ENCODE data around the gene ZNF383.
A peak's percentile ranks its signal among the peaks of the same experiment; 100 is the strongest.
"Not testable (repeated sequence)": the region's sequence is repeated elsewhere in the genome, so short reads cannot be mapped to it uniquely, and the experiment has no call there.

Gene ZNF383

DNA sequence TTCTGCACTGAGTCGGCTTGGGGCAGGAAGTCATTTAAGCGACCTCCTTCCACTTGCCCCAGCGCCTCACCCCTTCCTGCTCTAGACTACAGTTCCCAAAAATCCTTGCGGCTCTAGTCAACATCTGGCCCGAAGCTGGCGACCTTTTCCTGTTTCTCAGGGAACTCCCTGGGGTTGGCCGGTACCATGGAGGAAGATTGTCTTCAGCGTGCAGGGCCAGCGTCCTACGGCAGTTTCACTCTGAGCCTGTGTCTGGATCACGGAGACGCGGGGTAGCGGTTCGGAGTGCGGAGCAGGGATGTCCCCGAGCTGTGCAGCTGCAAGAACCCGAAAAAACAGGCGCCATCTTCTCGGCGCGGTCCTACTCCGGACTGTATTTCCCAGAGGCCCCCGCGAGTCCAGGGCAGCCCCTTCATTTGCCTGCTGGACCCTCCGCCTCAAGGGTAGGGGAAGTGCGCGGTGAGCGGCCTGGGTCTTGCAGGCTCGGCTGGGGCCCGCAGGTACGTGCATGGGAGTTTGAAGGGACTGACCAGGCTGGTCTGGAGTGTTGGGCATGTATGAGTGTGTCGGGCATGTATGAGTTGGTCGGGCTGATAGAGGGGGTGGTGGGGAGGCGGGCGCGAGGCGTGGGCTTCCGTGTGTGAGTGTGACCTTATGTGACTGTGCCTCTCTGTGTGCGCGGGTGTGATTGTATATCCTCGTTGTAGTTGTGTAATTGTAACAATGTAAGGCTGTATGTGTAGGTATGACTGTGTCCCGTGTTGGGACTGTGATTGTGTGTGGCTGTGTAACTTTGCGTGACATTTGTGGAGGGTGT is at the start of gene ZNF383:
Gene ZNF383, plus strand, starts transcription at position 440 of the 817 bp plus-strand sequence. CDS start 12,240 bp downstream, outside the sequence.
- peak; percentile 95 for DNase-seq

DNA sequence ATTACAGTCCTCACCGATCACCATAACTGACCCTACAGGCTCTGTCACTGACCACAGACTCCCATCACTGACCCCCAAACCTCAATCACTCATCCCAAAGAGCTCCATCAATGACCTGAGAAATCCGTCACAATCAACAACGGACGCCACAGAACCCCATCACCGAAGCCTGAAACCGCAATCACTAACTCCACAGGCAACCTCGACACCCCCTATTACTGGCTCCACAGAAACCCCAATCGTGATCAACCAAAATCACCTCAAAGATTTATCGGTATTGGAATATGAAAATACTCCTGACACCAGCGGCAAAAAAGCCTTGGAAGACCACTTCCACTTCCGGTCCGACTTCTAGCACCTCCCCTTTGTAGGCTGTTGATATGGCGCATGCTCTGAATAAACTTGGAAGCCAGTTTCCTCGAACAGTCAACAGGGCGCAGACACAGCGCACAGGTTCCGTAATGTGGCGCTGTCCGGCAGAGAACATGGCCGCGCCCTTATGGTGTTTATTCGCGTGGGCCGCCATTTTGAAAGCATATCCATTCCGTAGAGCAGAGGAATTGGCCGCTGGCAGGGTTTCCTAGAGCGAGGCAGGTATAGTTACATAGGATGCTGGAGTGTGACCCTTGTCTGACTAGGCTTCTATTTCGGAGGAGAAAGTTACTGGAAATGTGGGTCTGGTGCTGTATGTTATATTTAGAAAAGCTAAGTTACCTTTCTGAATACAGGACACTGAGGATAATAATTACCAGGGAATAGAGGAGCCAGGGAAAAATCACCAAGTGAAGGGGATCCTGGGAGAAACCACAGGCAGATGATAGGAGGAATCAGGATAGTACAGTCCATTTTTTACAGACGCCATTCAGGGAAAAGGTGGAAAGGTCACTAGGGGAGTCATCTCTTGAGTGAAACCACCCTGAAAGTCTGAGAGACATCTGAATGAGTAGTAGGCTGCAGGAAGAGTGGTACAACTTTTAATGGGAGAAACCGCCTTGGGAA is 45.3 kb upstream of the ZNF383 start, which contains the start of gene ZNF585A:
Gene ZNF585A, minus strand, starts transcription at position 328 of the 999 bp plus-strand sequence. CDS start 2,785 bp downstream, outside the sequence.
- peak; percentile 94 for DNase-seq

DNA sequence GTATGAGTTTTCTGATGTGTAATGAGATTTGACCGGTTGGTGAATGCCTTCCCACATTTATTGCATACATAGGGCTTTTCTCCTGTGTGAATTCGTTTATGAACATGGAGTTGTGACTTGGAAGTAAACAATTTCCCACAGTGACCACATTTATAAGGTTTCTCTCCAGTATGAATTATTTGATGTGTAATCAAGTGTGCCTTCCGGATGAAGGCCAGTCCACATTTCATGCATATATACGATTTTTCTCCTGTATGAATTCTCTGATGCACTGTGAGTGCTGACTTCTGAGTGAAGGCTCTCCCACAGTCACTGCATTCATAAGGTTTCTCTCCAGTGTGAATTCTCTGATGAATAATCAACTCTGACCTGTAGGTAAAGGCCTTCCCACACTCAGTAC is 31.9 kb upstream of the ZNF383 start:
- not testable (repeated sequence) for DNase-seq

DNA sequence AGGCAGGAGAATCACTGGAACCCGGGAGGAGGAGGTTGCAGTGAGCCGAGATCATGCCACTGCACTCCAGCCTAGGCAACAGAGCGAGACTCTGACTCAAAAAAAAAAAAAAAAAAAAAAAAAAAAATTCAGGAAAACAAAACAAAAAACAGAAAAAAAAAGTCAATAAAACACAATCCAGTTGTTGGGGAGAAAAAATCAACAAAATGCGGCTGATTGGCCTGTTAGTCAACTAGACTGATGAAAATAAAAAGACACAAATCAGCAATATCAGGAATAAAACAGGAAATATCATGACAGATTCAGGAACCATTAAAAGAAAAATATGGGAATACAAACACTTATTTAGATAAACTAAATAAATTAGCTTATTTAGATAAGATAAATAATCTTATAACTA is 22.8 kb upstream of the ZNF383 start:
- DNase-seq: not testable (repeated sequence)

DNA sequence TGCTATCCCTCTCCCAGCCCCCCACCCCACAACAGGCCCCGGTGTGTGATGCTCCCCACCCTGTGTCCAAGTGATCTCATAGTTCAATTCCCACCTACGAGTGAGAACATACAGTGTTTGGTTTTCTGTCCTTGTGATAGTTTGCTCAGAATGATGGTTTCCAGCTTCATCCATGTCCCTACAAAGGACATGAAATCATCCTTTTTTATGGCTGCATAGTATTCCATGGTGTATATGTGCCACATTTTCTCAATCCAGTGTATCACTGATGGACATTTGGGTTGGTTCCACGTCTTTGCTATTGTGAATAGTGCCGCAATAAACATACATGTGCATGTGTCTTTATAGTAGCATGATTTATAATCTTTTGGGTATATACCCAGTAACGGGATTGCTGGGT is 20.9 kb upstream of the ZNF383 start:
- not testable (repeated sequence) for DNase-seq

DNA sequence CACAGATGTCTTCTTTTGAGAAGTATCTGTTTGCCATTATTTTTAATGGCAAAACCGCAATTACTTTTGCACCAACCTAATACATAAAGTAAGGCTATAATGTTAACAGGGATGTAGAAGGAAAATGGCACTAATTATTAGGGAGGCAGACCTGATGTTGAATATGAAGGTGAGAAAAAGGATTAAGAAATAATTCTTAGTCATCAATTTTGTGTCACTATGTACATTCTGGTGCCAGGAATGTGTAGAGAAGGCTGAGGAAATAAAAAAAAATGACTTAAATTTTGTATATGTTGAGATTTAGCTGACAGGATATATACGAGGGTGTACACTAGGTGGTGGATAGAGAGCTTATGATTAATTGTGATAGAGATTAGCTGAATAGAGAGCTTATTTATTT is 20.2 kb upstream of the ZNF383 start:
- DNase-seq: no peak

DNA sequence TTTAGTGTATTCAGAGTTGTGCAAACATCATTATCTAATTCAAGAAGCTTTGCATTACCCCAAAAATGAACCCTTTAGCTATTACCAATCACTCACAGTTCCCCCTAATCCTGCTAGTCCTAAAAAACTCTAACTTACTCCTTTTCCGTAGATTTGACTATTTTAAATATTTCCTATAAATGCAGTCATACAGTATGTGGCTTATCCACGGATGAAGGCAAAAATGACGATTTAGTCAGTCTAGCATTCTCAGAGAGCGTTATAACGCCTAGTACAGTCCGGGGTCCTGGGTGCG is 587 bp upstream of the ZNF383 start:
- DNase-seq: no peak

DNA sequence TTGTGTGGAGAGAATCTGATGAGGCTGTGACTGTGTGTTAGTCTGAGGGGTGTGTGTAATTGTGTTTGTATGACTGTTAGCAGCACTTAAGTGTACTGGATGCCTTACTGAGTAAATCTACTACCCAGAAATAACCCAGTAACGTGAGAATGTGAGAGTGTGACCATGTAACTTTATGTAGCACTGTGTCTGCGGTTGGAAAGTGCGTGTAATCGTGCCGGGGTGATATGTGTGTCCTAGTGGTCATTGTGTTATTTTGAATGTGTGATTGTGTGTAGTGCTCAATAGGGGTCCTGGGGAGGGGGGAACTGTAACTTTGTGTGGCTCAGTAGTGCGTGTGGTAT is 550 bp downstream of the ZNF383 start:
- no peak for DNase-seq

DNA sequence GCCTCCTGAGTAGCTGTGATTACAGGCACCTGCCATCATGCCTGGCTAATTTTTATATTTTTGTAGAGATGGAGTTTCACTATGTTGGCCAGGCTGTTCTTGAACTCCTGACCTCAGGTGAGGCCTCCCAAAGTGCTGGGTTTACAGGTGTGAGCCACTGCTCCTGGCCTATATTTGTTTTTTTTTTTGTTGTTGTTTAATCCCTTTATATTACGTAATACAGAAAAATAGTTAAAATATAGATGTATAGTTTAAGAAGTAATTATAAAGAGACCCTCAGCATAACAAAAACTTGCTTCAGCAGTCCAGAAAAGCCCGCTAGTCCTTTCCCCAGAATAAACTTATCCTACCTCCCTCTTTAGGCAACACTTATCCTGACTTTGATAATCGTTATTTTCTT is 2.4 kb downstream of the ZNF383 start:
- no peak for DNase-seq

DNA sequence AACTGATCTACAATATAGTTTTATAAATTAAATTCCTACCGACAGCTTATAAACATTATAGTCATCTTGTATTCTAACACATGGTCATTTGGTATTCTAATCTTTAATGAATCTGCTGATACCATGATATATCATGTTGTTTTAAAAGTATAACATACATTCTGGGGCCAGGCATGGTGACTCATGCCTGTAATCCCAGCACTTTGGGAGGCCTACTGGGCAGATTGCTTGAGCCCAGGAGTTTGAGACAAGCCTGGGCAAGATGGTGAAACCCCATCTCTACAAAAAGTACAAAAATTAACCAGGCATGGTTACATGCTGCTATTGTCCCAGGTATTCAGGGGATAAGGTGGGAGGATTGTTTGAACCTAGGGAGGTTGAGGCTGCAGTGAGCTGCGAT is 3.1 kb downstream of the ZNF383 start:
- DNase-seq: no peak

DNA sequence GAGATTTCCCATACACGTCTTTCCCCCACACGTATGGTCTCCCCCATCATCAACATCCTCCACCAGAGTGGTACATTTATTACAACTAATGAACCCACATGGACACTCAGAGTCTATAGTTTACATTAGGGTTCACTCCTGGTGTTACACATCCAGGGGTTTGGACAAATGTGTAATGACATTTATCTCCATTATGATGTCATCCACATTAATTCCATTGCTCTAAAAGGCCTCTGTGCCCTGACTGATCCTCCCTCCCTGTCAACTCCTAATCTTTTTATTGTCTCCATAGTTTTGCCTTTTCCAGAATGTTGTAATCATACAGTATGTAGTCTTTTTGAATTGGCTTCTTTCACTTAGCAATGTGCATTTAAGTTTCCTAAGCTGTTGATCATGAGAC is 8.2 kb downstream of the ZNF383 start:
- DNase-seq: no peak

DNA sequence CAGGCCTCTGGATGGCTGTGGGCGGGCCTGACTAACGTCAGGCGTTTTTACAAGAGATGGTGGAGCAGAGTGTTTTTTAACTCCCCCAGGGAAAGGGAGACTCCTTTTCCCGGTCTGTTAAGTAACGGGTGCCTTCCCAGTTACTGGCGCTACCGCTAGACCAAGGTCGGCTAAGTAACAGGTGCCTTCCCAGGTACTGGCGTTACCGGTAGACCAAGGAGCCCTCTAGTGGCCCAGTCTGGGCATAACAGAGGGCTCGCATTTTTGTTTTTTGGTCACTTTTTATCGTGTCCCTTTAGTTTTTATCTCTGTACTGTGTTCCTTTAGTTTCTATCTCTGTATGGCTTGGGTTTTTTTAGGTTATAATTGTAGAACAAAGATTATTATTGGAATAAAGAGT is 10.0 kb downstream of the ZNF383 start:
- DNase-seq: peak; percentile 35

DNA sequence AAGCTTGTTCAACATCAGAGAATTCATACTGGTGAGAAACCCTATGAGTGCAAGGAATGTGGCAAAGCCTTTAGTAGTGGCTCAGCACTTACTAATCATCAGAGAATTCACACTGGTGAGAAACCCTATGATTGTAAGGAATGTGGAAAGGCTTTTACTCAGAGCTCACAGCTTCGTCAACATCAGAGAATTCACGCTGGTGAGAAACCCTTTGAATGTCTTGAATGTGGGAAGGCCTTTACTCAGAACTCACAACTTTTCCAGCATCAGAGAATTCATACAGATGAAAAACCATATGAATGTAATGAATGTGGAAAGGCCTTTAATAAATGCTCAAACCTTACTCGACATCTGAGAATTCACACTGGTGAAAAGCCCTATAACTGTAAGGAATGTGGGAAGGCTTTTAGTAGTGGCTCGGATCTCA is 25.2 kb downstream of the ZNF383 start:
- DNase-seq: no peak

DNA sequence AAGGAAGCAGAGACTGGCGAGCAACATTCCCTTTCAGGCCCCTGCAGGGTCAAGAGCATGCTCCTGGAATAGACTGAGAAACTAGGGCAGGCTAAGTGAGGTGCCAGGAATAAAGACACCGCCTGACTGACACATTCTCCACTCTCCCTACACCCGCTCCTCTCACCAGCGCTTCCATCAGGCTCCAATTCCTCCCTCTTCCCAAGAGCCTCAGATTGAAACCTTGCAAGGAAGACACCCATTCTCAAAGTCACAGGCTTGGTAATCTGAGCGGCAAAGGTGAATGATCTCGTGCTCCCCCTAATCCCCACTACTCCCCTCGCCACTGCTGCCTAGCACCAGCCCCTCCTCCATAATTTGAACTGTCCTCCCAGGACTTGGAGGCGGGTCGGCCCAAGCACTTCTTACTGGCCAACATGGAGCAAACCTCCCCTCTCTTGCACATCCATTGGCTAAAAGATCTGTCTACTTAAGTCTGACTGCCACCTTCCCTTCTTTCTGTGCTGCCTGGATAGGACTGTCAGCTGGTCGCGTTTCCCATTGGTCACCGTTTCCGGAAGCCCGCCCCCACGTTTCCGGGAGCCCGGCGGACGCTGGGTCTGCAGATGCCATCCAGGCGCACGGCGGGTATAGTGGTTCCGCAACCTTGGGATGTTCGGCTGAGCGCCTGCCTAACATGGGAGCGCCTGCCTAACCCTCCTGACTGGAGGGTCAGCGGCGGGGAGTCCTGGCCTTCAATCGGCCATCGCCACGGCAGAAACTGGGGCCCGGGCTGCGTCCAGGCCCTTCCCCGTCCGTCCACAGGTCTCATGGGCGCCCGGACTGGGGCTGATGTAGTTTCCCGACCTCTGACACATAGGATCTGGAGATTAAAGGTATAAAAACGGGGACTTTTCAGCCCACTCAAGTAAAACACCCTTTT is 33.6 kb downstream of the ZNF383 start:
- peak; percentile 96 for DNase-seq

DNA sequence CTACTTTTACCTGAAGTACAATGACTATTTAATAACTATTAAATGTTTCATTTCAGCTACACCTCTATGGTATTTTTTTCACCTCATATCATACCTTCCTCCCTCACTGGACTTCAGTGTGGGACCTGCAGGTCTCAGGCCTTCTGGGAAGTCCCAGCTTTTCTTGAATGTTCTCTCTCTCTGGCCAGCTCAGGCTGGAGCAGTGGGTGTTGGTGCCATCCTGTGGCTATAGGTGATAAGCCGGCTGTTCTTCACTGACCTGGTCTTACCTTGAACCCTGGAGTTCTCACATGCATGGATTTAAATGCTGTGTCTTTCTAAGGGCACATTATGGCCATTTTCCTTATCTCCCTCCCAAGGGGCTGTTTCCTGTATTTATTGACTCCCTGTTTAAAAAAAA is 45.0 kb downstream of the ZNF383 start:
- not testable (repeated sequence) for DNase-seq

DNA sequence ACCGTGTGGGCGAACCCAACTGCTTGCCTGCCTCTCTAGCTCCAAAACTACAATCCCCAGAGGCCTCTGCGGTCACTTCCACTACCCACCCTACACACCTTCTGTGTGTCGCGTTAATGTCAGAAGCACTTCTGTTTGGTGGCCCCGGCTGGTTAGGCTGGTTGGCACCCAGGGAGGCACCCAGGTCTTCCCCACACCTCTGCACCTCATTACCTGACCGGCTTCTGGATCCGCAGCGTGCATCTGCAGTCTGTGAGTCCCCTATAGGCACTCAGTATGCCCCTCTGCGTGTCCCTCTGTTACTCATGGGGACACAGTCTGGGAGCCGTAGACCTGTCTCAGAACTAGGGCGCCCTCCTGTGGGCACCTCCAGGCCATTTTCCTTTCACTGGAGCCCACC is 49.0 kb downstream of the ZNF383 start:
- not testable (repeated sequence) for DNase-seq

DNA sequence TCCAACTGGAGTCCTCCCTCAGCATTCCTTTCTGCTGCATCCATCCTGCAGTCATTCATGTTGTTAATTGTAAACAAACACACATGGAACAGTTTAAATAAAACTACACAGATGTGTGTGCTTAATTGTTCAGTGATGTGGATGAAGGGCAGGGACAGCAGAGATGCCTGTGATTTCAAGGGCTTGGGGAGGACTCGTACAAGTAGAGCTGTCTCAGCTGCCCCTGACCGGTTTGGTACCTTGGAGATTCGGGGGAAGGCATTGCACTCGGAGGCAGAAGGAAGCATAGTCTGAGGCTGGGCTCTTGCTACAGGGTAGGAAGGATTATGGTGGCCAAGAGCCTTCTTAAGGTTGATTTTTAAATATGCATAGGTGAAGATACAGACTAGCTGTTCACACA is 49.7 kb downstream of the ZNF383 start:
- DNase-seq: not testable (repeated sequence)

DNA sequence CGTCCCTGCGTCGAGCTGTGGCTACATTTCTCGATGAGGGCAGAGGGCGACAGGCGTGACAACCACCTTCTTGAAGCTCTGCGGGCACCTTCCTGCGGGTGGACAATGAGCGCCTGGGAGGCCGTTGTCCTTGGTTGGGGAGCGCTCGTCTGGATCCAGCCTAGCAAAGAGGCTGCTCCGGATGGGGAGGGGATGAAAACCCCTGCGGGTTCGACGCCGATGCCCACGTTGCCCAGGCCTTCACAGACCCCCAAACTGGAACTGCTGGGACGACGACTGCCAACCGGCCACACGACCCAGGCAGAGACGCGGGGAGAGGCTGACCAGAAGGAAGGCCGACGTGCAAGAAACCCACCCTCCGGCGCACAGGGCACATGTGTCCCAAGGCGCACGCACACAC is 62.6 kb downstream of the ZNF383 start:
- DNase-seq: not testable (repeated sequence)

DNA sequence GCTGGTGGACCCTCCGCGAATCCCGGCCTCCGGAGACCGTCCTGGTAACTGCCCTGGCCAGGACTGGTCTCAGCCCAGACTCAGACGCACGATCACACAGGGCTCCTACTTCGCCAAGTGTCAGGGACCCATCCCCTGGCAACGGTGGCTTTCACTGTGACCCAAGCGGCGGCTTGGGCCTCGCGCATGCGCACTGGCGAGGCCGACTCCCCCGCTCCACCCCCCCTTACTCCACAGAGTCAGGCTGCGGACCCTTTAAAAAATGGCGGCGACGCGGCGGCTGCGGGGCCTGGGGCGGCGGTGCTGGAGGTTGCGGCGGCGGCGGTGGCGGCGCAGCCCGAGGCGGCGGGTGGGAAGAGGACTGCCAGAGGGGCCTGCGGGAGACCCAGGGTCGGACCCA is 66.0 kb downstream of the ZNF383 start:
- DNase-seq: not testable (repeated sequence)

DNA sequence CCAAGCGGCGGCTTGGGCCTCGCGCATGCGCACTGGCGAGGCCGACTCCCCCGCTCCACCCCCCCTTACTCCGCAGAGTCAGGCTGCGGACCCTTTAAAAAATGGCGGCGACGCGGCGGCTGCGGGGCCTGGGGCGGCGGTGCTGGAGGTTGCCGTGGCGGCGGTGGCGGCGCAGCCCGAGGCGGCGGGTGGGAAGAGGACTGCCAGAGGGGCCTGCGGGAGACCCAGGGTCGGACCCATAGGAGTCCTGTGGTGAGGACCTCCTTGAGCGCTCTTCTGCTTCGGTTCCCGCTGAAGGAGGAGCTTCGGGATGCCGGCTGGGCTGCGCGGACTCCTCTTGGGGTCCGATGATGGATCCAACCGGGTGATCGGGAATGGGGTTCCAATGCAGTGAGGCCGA is 71.2 kb downstream of the ZNF383 start:
- DNase-seq: not testable (repeated sequence)

DNA sequence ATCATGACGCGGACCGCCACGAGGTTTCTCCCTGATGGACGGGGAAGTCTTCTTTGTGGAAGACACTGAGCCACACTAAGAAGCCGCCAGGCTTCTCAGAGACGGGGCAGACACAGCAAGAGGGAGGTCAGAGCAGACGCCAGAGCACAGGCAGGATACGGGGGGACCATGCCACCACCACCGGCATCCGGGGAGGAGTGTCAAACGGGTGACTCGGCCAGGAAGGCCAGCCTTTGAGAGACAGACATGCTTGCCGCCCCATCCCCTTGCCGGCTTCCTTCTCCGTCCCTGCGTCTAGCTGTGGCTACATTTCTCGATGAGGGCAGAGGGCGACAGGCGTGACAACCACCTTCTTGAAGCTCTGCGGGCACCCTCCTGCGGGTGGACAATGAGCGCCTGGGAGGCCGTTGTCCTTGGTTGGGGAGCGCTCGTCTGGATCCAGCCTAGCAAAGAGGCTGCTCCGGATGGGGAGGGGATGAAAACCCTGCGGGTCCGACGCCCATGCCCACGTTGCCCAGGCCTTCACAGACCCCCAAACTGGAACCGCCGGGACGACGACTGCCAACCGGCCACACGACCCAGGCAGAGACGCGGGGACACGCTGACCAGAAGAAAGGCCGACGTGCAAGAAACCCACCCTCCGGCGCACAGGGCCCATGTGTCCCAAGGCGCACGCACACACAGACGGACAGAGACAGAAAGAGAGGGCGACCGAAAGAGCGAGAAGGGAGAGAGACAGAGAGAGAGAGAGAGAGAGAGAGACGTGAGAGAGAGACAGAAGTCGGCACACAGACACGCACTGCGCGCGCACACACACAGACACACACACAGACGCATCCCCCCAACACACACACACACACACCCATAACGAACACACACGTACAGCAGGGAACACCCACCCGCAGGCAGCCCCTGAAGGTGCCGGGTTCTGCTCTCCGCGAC is 75.3 kb downstream of the ZNF383 start:
- not testable (repeated sequence) for DNase-seq
